HepG2 (cell line): ENCODE data around the gene GSC2.

Experiments
- EP300 ChIP-seq, 3 experiments: sonication (generic) in 1 of 3; formaldehyde crosslinking in 1 of 3; IDR thresholded peaks; 2 replicates each; pipeline versions ENCODE4 v1.5.1 to v1.6.1; 2011 to 2020; ENCODE audit warnings: low read depth in 2 of 3, low read length in 2 of 3, borderline replicate concordance in 1 of 3, improper control_type of control experiment in 1 of 3, mild to moderate bottlenecking in 1 of 3, missing genetic modification reagents in 1 of 3, moderate library complexity in 1 of 3
- GATAD1 ChIP-seq: IDR thresholded peaks from 2 replicates; pipeline ENCODE4 v1.6.1; 2016; ENCODE audit warnings: missing genetic modification reagents, missing compliant biosample characterization
- MEIS1 ChIP-seq: sonication (generic); formaldehyde crosslinking; IDR thresholded peaks from 2 replicates; pipeline ENCODE4 v1.9.0; 2021; ENCODE audit warnings: mild to moderate bottlenecking, missing genetic modification reagents, moderate library complexity, borderline replicate concordance
- NKX3-1 ChIP-seq: sonication (generic); formaldehyde crosslinking; IDR thresholded peaks from 2 replicates; pipeline ENCODE4 v1.5.0; 2020; ENCODE audit warnings: missing genetic modification reagents
- SUZ12 ChIP-seq: fragments of 150-350 bp; IDR thresholded peaks from 2 replicates; pipeline ENCODE4 v1.6.1; 2014; ENCODE audit warnings: low read depth, low read length
- YY1 ChIP-seq: IDR thresholded peaks from 2 replicates; pipeline ENCODE4 v1.6.1; 2011; ENCODE audit warnings: low read length, low read depth, moderate library complexity, mild to moderate bottlenecking; ENCODE audit not compliant: insufficient read depth, insufficient replicate concordance
- TF ChIP-seq, protein P1 (sequence below), 2 experiments: fragments of 450-650 bp in 1 of 2; sonication (generic) in 1 of 2; formaldehyde crosslinking; IDR thresholded peaks; 2 replicates each; pipeline versions ENCODE4 v1.5.0 to v1.8.0; 2020 to 2022; ENCODE audit warnings: mild to moderate bottlenecking in 1 of 2, missing genetic modification reagents in 1 of 2

- TF ChIP-seq YY1 (no peak), NKX3-1 (CRISPR knock-in tag) (no peak), GATAD1 (no peak), SUZ12 (no peak), MEIS1 (no peak), EP300 (IDR thresholded peaks at IDR 0.05; ENCODE audit: low read depth in 2 of 2, low read length in 2 of 2) (no peak), EP300 (CRISPR knock-in tag; IDR thresholded peaks at IDR 0.05; ENCODE audit: borderline replicate concordance) (no peak)
- TF ChIP-seq, protein P1, sequence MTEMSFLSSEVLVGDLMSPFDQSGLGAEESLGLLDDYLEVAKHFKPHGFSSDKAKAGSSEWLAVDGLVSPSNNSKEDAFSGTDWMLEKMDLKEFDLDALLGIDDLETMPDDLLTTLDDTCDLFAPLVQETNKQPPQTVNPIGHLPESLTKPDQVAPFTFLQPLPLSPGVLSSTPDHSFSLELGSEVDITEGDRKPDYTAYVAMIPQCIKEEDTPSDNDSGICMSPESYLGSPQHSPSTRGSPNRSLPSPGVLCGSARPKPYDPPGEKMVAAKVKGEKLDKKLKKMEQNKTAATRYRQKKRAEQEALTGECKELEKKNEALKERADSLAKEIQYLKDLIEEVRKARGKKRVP (CRISPR knock-in tag; IDR thresholded peaks at IDR 0.05) = no peak
Observed at GRCh38 chr22:19183216-19183615, 33.1 kb upstream of the GSC2 start.
